ENCODE data around the gene ATP2C1.

ATP2C1 gene

DNA sequence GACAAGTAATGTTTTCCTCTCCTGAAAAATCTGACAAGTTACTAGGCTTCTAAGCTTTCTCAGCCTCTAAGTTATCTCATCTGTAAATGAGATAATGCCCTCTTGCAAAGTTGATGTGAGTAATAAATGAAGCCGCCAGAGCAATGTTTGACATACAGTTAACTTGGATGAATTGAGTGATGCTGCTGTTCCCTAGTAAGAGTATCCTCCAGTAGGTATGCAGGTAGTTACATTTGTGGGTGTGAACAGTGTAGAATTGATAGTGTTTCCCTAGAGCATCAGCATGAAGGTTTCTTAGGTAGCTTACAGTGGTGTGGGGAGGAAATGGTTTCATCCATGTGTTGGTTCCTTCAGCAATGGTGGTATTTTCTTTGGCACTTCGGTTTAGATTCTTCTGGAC is 3.4 kb downstream of the ATP2C1 start:
- DNase-seq: no peak

DNA sequence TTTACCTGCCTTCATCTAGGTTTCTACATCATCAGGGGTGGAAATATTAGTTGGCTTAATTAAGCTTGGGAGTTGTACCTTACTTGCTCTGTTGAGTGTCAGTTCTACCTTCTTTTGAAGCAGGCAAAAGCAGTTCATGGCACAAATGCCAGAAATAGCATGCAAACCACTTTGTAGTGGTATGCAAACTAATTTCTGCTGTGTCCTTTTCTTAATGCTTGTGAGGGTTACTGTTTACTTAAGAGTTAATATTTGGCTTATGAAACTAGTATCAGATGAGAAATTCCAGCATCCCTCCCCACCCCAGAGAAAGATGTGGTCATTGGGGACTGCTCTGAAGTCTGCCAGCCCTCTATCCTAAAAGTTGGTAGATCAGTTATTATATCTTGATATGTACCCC is 7.1 kb downstream of the ATP2C1 start:
- DNase-seq: no peak

DNA sequence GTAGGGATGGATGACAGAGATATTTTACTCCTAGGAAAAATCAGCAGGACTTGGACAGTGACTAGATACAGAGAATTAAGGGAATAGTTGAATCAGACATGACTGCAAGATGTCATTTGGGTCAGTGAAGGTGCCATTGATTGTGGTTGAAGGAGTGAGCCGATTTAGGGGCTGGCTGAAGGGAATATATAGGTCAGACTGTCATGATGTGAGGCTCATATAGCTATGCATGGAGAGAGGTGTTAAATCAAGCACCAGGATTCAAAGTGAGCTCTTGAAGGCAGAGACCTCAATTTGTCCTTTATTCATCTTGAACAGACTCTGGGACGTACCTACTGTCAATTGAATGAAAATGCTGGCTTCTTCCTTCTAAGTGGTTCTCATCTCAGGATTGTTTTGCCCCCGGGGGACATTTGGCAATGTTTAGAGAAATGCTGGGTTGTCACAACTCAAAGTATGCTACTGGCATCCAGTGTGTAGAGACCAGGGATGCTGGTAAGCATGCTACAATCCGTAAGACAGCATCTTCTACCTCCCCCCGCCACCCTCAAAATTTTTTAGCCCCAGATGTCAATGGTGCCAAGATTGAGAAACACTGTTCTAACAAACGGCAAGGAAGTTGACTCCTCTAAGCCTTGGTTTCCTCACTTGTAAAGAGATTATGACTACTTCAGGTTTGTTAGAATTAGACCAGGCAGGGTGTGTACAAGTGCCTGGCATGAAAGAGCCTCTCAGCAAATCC is 7.8 kb downstream of the ATP2C1 start:
- DNase-seq: no peak

DNA sequence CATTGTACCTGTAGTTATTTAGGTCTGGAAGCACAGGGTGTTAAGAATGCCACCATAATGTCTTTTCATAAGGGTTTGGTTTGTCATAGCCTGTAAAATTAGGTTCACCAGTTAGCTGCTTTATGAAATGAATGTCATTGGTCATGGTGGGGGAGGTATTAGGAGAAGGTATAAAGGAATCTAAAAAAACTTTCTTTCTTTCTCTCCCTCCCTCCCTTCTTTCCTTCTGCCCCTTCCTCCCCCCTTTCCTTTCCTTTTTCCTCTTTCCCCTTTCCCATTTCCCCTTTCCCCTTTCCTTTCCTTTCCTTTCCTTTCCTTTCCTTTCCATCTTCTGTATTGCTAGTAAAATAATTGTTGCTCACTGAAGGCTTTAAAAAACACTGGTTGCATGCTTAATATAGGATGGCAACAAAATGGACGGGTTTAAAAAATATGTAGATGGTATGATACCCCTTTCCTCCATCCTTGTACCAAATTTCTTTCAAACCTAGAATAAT is 9.6 kb downstream of the ATP2C1 start:
- DNase-seq: no peak

DNA sequence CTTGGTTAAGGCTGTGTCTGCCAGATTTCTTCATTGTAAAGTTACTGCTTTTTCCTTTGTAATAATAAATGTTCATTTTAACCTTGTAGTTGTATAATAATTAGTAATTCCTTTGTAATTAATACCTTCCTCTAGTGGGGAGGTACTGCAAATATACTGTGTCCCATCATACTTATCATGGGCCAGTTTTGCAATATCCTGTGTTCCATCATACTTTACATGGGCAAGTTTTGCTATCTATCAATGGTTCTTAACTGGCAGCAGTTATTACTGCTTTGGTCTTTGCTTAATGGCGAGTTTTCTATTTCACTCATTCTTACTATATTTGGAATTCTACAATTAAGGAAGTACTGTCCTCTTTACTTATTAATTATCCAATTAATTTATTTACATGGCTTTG is 10.6 kb downstream of the ATP2C1 start:
- DNase-seq: no peak

DNA sequence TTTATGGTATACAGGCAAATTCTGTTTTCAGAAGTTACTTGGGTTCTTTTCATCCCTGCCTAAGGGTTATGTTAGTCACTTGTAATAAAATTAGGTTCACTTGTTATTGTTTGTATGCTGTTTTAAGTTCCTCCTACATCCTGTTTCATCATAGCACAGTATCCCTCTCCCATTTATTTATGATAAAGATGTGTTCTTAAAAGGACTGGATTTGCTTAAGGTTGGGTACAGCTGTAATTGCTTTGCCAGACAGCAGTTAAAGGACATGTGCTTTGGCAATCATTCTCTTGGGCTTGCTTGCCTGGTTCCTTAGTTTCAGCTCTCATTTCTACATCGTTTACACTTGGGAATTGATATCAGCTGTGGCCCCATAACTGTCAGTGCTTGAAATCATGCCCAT is 11.7 kb downstream of the ATP2C1 start:
- DNase-seq: peak; percentile 8

DNA sequence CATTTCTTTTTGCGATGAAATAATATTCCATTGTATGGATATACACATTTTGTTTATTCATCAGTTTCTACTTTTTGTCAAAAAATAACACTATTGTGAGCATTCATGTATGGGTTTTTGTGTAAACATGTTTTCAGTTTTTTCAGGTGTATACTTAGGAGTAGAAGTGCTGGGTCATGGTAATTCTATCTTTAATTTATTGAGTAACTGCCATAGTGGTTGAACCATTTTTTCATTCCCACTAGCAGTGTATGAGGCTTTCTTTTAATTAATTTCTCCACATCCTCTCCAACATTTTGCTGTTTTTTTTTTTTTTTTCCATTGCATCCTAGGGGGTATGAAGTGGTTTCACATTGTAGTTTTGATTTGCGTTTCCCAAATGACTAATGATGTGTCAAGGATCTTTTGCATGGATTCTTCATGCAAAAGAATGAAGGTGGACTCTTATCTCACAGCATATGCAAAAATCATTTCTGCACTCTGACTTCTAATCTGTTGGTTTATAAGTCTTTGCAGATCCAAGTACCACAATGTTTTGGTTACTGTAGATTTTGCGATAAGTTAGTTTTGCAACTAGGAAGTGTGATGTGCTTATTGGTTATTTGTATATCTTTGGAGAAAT is 12.6 kb downstream of the ATP2C1 start:
- DNase-seq: no peak

DNA sequence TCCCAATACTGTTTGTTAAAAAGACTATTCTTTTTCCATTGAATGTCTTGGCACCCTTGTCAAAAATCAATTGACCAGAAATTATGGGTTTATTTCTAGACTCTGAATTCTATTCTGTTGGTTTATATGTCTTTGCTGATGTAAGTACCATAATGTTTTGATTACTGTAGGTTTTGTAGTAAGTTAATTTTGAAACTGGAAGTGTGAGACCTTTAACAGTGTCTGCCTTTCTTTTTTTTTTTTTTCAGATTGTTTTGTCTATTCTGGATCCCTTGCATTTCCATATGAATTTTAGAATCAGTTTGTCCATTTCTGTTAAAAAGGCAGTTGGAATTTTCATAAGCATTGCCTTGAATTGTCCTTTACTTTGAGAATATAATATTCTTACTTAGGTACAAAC is 13.6 kb downstream of the ATP2C1 start:
- no peak for DNase-seq

DNA sequence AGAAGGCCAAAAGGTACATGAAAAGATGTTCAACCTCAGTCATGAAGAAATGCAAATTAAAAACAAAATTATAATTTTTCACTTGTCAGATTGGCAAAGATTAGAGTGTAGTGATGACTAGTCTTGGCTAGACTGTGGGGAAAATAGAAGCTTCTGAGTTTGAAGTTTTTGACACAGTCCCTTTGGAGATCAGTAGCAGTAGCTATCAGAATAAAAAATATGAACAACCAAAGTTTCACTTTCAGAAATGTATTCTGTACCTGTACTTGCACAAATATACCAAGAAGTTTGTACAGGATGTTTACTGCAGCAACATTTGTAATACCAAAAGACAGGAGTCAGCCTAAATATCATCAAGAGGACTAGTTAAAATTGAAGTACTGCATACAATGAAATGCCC is 14.1 kb downstream of the ATP2C1 start:
- DNase-seq: no peak

DNA sequence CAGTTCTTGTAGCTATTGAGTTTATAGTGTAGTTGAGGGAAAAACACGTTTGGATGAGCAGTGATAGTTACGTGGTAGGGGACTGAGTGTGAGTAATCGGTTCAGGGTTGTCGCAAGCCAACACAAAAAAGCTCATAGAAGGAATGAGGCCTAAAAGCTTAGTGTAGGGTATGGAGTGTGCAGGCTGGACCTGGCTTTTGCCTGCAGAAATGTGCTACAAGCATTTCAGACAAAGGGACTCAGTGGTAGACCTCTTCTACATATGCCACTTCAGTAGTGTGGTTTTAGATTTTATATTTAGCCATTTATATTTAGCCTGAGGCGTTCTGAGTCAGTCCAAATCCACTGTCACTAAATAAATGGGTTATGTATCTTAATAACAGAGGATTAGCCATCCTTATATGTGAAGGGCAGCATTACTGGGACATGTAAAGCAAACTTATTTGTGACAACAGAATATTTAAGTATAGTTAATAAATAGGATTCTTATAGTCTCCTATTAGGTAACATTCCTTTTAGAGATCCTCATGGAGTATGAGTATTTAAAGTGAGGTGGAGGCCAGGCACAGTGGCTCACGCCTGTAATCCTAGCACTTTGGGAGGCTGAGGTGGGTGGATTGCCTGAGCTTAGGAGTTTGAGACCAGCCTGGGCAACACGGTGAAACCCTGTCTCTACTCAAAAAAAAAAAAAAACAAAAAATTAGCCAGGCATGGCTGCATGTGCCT is 21.8 kb downstream of the ATP2C1 start:
- no peak for DNase-seq

DNA sequence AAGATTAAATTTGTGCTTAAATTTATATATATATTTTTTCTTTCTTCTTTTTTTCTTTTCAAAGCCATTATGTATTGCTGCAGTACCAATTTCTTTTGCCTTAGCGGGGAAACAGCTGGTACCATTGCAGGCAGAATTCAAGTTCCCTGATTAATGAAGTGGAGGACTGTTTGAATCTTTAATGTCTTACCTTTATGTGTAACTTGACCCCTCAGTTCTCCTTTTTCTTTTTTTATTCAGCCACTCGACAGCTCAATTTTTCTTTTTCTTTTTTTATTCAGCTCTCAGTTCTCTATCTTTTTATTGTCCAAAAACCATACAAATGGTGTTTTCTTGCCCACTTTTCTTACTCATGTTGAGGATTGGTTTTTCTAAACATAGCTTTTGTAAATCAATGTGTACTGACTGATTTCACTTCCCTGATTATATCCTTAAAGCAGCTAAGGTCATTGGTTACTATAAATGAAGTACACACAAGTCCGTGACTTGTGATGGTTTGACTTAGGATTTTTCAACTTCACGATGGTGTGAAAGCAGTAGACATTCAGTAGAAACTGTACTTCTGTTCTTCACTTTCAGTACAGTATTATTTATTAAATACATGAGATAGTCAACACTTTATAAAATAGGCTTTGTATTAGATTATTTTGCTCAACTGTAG is 22.8 kb downstream of the ATP2C1 start:
- no peak for DNase-seq

DNA sequence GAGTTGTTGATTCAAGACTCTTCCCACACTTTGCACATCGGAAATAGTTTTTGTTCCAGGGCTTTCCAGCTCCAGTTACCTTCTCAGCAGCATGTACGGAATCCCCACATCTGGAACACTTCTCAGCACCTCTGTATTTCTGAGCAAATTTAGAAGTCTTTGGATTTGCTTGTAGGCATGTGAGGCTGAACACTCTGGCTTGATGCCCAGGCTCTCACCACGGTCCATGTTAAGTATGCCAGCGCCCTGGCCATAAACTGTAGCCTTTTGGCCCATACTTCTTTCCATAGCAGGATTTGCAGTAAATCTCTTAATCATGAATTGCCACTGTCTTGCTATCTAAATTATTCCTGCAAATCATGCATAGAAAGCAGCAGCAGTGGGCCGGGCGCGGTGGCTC is 24.4 kb downstream of the ATP2C1 start:
- DNase-seq: no peak

DNA sequence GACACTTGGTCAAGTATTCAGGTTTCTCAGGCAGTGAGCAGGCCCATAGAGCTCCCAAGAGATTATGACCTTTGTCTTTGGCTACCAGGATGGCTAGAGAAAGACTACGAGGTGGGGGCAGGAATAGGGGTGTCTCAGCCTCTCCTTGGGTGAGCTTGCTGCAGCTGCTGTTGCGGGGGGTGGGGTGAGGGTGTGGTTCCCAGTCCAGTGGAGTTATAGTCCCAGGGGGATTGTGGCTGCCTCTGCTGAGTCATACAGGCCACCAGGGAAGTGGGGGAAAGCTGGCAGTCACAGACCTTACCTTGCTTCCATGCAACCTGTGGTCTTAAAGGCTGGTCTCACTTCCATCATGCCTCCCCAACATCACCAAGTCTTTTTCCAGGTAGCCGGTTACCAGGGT is 31.7 kb downstream of the ATP2C1 start:
- DNase-seq: no peak

DNA sequence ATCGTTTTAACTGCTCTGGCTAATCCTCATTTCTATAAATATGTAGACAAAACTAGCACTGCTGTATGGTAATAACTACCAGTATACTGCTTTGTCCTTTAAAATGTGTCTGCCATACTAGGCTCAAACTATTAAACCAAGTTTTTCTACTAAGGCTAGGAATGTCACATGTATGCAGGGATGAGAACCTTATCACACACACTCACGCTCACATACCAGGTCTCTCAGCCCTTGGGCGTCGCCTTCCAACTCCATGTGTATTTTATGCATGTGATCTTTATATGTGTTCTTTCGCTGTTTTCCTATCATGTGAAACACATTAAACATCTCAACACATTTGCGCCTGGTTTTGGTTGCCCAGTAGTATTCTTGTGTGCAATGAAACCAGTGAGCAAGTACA is 32.6 kb downstream of the ATP2C1 start:
- no peak for DNase-seq

DNA sequence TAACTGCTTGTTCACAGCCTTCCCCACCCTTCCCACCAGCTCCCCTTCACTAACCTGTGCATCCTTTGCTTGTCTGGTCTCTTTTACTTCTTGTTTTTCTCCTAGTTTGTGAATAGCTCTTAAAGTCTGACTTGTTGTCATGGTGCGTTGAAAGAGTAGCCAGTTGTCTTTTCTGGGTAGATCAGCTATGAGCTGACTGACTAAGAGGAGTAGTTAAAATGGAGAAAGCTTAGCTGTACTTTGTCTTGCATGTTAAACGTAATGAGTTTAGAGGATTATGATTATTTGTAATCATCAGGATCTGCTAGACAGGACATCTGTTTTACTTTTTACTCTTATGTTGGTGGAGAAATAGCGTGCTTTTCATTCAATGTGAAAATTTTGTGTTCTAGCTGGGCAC is 35.9 kb downstream of the ATP2C1 start:
- no peak for DNase-seq

DNA sequence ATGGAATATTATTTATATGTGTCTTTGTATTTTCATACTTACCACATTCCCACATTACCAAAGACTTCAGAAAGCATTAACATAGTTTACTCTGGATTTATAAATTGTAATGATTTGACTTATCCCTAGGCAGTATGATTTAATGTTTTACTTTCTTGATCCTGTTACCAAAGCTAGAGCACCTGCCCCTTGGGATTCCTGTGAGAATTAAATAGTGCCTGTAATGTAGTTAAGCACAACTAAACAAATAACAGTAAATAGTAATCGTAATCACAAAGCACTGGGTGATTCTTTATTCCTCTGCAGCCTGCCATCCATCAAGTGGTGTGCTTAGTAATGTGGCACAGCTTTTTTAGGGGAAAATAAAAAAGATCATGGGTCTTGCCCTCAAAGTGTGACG is 39.1 kb downstream of the ATP2C1 start:
- DNase-seq: no peak

DNA sequence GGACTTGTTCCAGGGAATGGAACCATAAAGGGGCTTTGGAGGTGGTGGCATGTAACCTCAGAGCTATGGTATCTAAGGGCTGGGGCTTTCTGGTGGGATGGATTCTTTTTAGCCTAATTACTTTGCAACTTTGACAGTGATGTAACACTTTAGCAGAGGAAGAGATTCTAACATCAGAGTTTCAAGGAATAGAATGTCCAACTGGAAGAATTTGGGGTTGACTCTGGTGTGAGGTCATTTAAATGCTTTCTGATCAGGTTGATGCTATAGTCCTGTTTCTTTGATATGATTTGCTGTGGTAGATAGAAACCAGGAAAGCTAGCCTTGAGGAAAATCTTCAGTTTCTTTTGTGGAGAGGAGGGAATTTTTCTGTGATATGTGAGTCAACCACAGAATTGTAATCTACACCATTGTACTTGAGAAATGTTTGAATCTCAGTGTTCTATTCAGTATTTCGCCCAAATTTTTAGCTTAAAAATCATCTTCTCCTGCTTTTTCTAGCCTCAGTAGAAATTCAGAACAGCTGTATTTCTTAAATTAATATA is 40.0 kb downstream of the ATP2C1 start:
- no peak for DNase-seq

DNA sequence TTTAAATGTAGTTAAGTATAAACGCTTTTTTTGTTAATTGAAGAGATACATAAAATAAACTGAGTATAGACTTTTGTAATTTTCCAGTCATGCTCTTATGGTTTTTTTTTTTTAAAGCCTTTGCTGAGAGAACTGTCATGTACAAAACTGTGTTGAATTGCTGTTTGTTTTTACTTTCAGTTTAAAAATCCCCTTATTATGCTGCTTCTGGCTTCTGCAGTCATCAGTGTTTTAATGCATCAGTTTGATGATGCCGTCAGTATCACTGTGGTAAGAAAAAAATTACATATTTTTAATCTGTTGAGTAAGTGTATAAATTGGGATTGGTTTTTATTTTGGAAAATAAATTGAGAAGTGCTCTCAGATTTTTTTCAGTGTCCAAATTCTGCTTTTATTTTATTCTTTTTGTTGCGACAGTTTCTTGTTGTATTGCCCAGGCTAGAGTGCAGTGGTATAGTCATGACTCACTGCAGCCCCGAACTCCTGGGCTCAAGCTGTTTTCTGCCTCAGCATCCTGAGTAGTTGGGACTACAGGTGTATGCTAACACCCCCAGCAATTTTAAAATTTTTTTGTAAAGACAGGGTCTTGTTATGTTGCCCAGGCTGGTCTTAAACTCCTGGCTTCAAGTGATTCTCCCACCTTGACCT is 40.7 kb downstream of the ATP2C1 start:
- DNase-seq: no peak

DNA sequence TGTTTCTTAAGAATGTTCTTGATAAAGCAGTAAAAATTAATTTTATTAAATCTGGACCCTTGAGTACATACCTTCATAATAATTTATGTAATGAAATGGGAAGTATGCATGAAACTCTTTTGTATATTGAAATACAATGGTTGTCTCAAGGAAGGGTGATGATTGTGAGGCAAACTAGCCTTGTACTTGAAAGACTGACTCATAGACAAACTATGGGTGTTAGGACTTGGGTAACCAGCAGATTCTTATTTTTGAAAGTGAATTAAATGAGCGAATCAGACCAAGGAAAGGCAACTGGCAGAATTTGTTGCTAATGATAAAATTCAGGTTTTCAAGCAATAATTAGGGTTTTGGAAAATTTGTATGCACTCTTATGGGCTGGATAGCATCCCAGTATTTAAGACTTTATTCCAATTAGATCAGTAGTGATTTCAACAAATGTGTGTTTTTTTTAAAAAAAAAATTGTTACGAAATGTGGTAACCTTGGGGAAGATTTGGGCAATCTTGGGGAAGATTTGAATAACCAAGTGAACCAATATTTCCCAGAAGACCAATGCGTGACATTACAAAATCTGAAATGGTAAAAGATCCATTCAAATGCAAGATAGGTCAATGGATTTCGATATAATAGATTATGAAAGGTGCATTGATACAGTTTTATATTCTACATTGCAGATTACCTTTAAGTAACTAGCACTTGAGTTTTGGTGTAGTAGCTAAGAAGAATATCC is 42.0 kb downstream of the ATP2C1 start:
- DNase-seq: no peak

DNA sequence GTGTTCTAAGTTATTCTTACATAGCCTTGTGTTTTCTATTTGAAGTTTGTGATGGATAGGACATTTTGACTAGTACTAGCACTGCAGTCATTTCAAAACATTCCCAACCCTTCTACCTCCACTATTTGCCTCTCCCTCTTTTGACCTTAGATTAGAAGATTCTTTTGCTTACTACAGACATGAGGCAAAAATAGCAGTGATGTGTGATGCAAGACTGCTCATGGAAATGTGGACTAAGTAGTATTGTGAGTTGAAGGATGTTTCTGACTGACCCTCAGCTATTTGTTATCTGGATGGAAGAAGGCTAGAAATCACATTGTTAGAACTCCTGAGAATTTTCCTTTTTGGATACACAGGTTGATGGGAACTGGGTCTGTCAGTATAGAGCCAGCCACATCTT is 45.9 kb downstream of the ATP2C1 start:
- DNase-seq: no peak

DNA sequence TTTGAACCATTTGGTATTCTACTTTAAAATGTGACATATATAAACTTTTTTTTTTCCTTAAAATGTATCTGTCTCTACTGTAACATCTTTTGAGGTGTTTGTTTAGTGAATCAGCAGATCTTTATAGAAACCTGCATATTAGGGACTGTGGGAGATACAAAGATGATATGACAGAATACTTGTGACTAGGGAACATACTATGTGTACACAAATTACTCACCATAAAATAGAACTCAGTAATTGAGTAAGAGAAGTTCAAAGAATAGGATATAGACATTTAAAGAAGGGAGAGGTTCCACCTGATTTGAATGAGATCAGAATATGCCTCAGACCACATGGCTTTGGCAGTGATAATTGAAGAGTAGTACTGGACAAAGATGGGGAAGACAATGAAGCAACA is 47.9 kb downstream of the ATP2C1 start:
- DNase-seq: no peak

DNA sequence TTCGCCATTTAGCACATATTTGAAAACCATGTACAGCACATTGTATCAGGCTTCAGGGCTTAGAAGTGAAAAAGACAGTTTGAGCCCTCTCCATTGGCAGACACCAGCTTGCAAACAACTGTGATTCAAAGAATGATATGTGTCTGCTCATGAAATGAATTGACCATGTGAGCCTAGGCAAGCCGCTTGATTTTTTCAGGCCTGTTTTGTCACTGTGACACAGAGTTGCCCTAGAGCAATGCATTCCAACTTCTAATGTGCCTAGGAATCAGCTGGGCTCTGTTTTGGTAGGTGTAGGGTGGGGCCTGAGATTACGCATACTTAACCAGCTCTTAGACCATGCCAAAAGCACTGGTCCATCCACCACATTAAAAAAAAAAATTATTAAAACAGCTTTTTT is 53.0 kb downstream of the ATP2C1 start:
- DNase-seq: no peak

Measured in NCI-H1105 treated with DMSO at 0.1 percent for 48 hours (cell line).